HEK293 (cell line): ENCODE results near the gene RIMS1.

Source experiments
- CTCF ChIA-PET: fragments of 350-600 bp; formaldehyde crosslinking; extraction: SDS; loops from one replicate; lab custom pipeline; 2021; ENCODE audit warnings: antibody characterized with exemption; lab: Yijun Ruan, JAX
- POLR2A ChIA-PET: fragments of 300-600 bp; formaldehyde crosslinking; extraction: SDS; loops from one replicate; lab custom pipeline; 2020; ENCODE audit warnings: antibody characterized with exemption, inconsistent platforms; lab: Yijun Ruan, JAX
- H3K27ac ChIP-seq: fragments of 200-500 bp; sonication (Bioruptor generic); 2 replicates; pipeline ENCODE4 v1.5.1; 2014; ENCODE audit warnings: low read depth, low read length, control low read depth, inconsistent platforms; ENCODE audit errors: extremely low read depth
- H3K36me3 ChIP-seq, 2 experiments: fragments of 200-500 bp in 1 of 2; sonication (Bioruptor generic) in 1 of 2; 1 replicate in 1 of 2; 2 replicates in 1 of 2; pipeline ENCODE4 v1.5.1; 2014 to 2017; ENCODE audit warnings: inconsistent platforms in 2 of 2, low read length in 2 of 2; ENCODE audit not compliant: control insufficient read depth in 2 of 2, insufficient read depth in 1 of 2
- H3K4me1 ChIP-seq: fragments of 200-500 bp; sonication (Bioruptor generic); 2 replicates; pipeline ENCODE4 v1.5.1; 2014; ENCODE audit warnings: mild to moderate bottlenecking, low read length, inconsistent platforms; ENCODE audit not compliant: control insufficient read depth, insufficient read depth
- H3K4me3 ChIP-seq: 2 replicates; pipeline ENCODE4 v1.5.1; 2011; ENCODE audit warnings: low read depth, mild to moderate bottlenecking, control low read depth, low read length, moderate library complexity
- H3K9me3 ChIP-seq: fragments of 200-500 bp; sonication (Bioruptor generic); 2 replicates; pipeline ENCODE4 v1.5.1; 2014; ENCODE audit warnings: low read depth, low read length, inconsistent platforms; ENCODE audit not compliant: control insufficient read depth, insufficient read depth
- EGR2 ChIP-seq: fragments of 450-650 bp; formaldehyde crosslinking; IDR thresholded peaks from 2 replicates; pipeline ENCODE4 v1.5.1; 2016; ENCODE audit warnings: low read depth, missing biosample characterization, missing genetic modification characterization
- KLF1 ChIP-seq: fragments of 450-650 bp; formaldehyde crosslinking; IDR thresholded peaks from 2 replicates; pipeline ENCODE4 v1.5.1; 2016; ENCODE audit warnings: missing biosample characterization, missing genetic modification characterization
- KLF10 ChIP-seq: fragments of 450-650 bp; IDR thresholded peaks from 2 replicates; pipeline ENCODE4 v1.5.1; 2018; ENCODE audit warnings: missing biosample characterization, mild to moderate bottlenecking, missing genetic modification characterization
- KLF8 ChIP-seq: fragments of 450-650 bp; formaldehyde crosslinking; IDR thresholded peaks from 2 replicates; pipeline ENCODE4 v1.5.1; 2016; ENCODE audit warnings: missing biosample characterization, missing genetic modification characterization
- KLF9 ChIP-seq: fragments of 450-650 bp; formaldehyde crosslinking; IDR thresholded peaks from 2 replicates; pipeline ENCODE4 v1.5.1; 2016; ENCODE audit warnings: missing biosample characterization, missing genetic modification characterization, low read depth
- SALL2 ChIP-seq: fragments of 450-650 bp; formaldehyde crosslinking; IDR thresholded peaks from 2 replicates; pipeline ENCODE4 v1.5.0; 2017; ENCODE audit warnings: missing biosample characterization, mild to moderate bottlenecking, missing genetic modification characterization, borderline replicate concordance
- SETDB1 ChIP-seq: IDR thresholded peaks from one replicate; pipeline ENCODE4 v1.6.1; 2017; ENCODE audit warnings: mild to moderate bottlenecking, low read length, moderate library complexity, mixed read lengths; ENCODE audit not compliant: insufficient read length
- SP2 ChIP-seq: fragments of 450-650 bp; formaldehyde crosslinking; IDR thresholded peaks from 2 replicates; pipeline ENCODE4 v1.5.1; 2016; ENCODE audit warnings: missing biosample characterization, missing genetic modification characterization
- ZNF121 ChIP-seq: fragments of 450-650 bp; formaldehyde crosslinking; IDR thresholded peaks from 2 replicates; pipeline ENCODE4 v1.5.1; 2016; ENCODE audit warnings: missing biosample characterization, missing genetic modification characterization
- ZNF2 ChIP-seq: fragments of 450-650 bp; formaldehyde crosslinking; IDR thresholded peaks from 2 replicates; pipeline ENCODE4 v1.5.1; 2016; ENCODE audit warnings: missing biosample characterization, missing genetic modification characterization
- ZNF211 ChIP-seq: fragments of 450-650 bp; formaldehyde crosslinking; IDR thresholded peaks from 2 replicates; pipeline ENCODE4 v1.5.1; 2016; ENCODE audit warnings: low read depth, missing biosample characterization, missing genetic modification characterization
- ZNF335 ChIP-seq: fragments of 450-650 bp; formaldehyde crosslinking; conservative IDR thresholded peaks from 2 replicates; pipeline ENCODE4 v1.5.1; 2016; ENCODE audit warnings: missing biosample characterization, missing genetic modification characterization
- ZNF366 ChIP-seq: fragments of 450-650 bp; formaldehyde crosslinking; conservative IDR thresholded peaks from 2 replicates; pipeline ENCODE4 v1.5.1; 2016; ENCODE audit warnings: missing biosample characterization, missing genetic modification characterization
- ZNF394 ChIP-seq: fragments of 450-650 bp; formaldehyde crosslinking; IDR thresholded peaks from 2 replicates; pipeline ENCODE4 v1.5.1; 2016; ENCODE audit warnings: missing biosample characterization, missing genetic modification characterization, mild to moderate bottlenecking, moderate library complexity, borderline replicate concordance
- ZNF521 ChIP-seq: fragments of 450-650 bp; formaldehyde crosslinking; IDR thresholded peaks from 2 replicates; pipeline ENCODE4 v1.5.1; 2017; ENCODE audit warnings: missing biosample characterization, mild to moderate bottlenecking, missing genetic modification characterization
- ZNF777 ChIP-seq: fragments of 450-650 bp; formaldehyde crosslinking; IDR thresholded peaks from 2 replicates; pipeline ENCODE4 v1.5.1; 2017; ENCODE audit warnings: missing biosample characterization, missing genetic modification characterization, borderline replicate concordance
- TF ChIP-seq, protein P1 (sequence below): fragments of 450-650 bp; formaldehyde crosslinking; IDR thresholded peaks from 2 replicates; pipeline ENCODE4 v1.5.1; 2016; ENCODE audit warnings: missing biosample characterization, missing genetic modification characterization, borderline replicate concordance
- TF ChIP-seq, protein P2 (sequence below): sonication (generic); formaldehyde crosslinking; IDR thresholded peaks from 2 replicates; pipeline ENCODE4 v1.8.1; 2022; ENCODE audit warnings: mild to moderate bottlenecking, moderate library complexity, missing genetic modification reagents
- TF ChIP-seq, protein P3 (sequence below): fragments of 450-650 bp; formaldehyde crosslinking; IDR thresholded peaks from 2 replicates; pipeline ENCODE4 v1.5.1; 2016; ENCODE audit warnings: missing biosample characterization, missing genetic modification characterization
- TF ChIP-seq, protein P4 (sequence below): fragments of 450-650 bp; formaldehyde crosslinking; IDR thresholded peaks from 2 replicates; pipeline ENCODE4 v1.5.1; 2016; ENCODE audit warnings: missing biosample characterization, missing genetic modification characterization
- TF ChIP-seq, protein P5 (sequence below): fragments of 450-650 bp; formaldehyde crosslinking; IDR thresholded peaks from 2 replicates; pipeline ENCODE4 v1.5.1; 2016; ENCODE audit warnings: missing biosample characterization, missing genetic modification characterization
- TF ChIP-seq, protein P6 (sequence below): fragments of 450-650 bp; formaldehyde crosslinking; optimal IDR thresholded peaks from 2 replicates; pipeline ENCODE3; 2016; ENCODE audit warnings: missing biosample characterization, mild to moderate bottlenecking, missing genetic modification characterization

Gene RIMS1

DNA sequence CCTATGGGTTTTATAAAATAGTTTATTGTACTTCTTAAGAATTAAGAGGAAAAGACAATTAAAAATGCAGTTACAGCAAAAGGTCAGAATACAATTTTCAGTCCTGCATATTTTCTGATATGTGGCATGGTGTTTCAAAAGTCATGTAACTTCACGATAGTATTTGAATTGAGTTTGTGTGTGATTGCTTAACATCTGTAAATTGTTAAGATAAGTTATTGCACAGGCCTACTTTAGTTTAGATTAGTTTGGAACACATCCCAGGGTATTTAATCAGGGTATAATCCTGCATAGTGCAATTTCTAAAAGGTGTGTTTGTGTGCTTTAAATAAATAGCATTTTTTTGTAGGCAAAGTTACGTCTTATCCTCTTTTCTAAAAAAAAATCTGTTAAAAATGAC is 289.6 kb downstream of the RIMS1 start (continued):
- TF ChIP-seq, protein P1, sequence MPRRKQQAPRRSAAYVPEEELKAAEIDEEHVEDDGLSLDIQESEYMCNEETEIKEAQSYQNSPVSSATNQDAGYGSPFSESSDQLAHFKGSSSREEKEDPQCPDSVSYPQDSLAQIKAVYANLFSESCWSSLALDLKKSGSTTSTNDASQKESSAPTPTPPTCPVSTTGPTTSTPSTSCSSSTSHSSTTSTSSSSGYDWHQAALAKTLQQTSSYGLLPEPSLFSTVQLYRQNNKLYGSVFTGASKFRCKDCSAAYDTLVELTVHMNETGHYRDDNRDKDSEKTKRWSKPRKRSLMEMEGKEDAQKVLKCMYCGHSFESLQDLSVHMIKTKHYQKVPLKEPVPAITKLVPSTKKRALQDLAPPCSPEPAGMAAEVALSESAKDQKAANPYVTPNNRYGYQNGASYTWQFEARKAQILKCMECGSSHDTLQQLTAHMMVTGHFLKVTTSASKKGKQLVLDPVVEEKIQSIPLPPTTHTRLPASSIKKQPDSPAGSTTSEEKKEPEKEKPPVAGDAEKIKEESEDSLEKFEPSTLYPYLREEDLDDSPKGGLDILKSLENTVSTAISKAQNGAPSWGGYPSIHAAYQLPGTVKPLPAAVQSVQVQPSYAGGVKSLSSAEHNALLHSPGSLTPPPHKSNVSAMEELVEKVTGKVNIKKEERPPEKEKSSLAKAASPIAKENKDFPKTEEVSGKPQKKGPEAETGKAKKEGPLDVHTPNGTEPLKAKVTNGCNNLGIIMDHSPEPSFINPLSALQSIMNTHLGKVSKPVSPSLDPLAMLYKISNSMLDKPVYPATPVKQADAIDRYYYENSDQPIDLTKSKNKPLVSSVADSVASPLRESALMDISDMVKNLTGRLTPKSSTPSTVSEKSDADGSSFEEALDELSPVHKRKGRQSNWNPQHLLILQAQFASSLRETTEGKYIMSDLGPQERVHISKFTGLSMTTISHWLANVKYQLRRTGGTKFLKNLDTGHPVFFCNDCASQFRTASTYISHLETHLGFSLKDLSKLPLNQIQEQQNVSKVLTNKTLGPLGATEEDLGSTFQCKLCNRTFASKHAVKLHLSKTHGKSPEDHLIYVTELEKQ (tag by site-specific recombination): no peak
- TF ChIP-seq KLF10: no peak

DNA sequence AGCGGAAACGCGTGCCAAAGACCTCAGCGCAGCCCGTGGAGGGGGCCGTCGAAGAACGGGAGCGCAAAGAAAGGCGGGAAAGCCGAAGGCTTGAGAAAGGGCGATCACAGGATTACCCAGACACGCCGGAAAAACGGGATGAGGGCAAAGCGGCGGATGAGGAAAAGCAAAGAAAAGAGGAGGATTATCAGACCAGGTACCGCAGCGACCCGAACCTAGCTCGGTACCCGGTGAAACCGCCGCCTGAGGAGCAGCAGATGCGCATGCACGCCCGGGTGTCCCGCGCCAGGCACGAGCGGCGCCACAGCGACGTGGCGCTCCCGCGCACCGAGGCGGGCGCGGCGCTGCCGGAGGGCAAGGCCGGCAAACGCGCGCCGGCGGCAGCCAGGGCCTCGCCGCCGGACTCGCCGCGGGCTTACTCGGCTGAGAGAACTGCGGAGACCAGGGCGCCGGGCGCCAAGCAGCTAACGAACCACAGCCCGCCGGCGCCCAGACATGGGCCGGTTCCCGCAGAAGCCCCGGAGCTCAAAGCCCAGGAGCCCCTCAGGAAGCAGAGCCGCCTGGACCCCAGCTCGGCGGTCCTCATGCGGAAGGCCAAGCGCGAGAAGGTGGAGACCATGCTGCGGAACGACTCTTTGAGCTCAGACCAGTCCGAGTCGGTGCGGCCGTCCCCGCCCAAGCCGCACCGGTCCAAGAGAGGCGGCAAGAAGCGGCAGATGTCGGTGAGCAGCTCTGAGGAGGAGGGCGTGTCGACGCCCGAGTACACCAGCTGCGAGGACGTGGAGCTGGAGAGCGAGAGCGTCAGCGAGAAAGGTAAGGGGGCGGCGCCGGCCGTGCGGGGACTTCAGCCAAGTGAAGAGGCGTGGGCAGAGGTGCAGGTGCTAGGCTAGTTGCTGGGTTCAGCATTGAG is 296.2 kb downstream of the RIMS1 start:
- H3K27ac ChIP-seq: no peak overlapping the region; the same call in 1 of the 2 replicates
- H3K4me1 ChIP-seq: peaks cover 6% of the 10 kb centered on the region
- ChIA-PET CTCF (interaction anchor here (0.5 to 1.4 kb wide), 4 partner anchors 39 to 1094 kb away, joined by 3 read pairs; no protein-coding TSS in a partner anchor), POLR2A (no interaction called here)
- H3K4me3 ChIP-seq: peak overlapping the region; percentile 48
- no peaks in the 10 kb centered on the region for H3K36me3 ChIP-seq
- no peaks in the 10 kb centered on the region for H3K9me3 ChIP-seq
- TF ChIP-seq EGR2 (tag by site-specific recombination) (peak; percentile 69), KLF8 (tag by site-specific recombination) (peak; percentile 32; the same call in 1 of the 2 replicates), SP2 (tag by site-specific recombination) (peak; percentile 60), KLF1 (tag by site-specific recombination) (peak; percentile 86), ZNF394 (tag by site-specific recombination) (peak; percentile 13; the same call in 1 of the 2 replicates), ZNF211 (no peak), ZNF777 (tag by site-specific recombination) (peak; percentile 40; the same call in 1 of the 2 replicates), ZNF121 (no peak), KLF9 (tag by site-specific recombination) (peak; percentile 89), SALL2 (tag by site-specific recombination) (no peak), ZNF366 (peak; percentile 51), ZNF2 (tag by site-specific recombination) (0 out of 2 replicates have a peak, but pooled peaks have one; percentile 35), ZNF521 (tag by site-specific recombination) (no peak), SETDB1 (peak; percentile 16), ZNF335 (tag by site-specific recombination) (peak; percentile 93)
- TF ChIP-seq, protein P2, sequence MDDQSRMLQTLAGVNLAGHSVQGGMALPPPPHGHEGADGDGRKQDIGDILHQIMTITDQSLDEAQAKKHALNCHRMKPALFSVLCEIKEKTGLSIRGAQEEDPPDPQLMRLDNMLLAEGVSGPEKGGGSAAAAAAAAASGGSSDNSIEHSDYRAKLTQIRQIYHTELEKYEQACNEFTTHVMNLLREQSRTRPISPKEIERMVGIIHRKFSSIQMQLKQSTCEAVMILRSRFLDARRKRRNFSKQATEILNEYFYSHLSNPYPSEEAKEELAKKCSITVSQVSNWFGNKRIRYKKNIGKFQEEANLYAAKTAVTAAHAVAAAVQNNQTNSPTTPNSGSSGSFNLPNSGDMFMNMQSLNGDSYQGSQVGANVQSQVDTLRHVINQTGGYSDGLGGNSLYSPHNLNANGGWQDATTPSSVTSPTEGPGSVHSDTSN (CRISPR knock-in tag): peak; percentile 83
- TF ChIP-seq, protein P3, sequence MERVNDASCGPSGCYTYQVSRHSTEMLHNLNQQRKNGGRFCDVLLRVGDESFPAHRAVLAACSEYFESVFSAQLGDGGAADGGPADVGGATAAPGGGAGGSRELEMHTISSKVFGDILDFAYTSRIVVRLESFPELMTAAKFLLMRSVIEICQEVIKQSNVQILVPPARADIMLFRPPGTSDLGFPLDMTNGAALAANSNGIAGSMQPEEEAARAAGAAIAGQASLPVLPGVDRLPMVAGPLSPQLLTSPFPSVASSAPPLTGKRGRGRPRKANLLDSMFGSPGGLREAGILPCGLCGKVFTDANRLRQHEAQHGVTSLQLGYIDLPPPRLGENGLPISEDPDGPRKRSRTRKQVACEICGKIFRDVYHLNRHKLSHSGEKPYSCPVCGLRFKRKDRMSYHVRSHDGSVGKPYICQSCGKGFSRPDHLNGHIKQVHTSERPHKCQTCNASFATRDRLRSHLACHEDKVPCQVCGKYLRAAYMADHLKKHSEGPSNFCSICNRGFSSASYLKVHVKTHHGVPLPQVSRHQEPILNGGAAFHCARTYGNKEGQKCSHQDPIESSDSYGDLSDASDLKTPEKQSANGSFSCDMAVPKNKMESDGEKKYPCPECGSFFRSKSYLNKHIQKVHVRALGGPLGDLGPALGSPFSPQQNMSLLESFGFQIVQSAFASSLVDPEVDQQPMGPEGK (tag by site-specific recombination): peak; percentile 25; the same call in 1 of the 2 replicates
- TF ChIP-seq, protein P4, sequence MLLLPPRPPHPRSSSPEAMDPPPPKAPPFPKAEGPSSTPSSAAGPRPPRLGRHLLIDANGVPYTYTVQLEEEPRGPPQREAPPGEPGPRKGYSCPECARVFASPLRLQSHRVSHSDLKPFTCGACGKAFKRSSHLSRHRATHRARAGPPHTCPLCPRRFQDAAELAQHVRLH (tag by site-specific recombination): 0 out of 2 replicates have a peak, but pooled peaks have one; percentile 20
- TF ChIP-seq, protein P5, sequence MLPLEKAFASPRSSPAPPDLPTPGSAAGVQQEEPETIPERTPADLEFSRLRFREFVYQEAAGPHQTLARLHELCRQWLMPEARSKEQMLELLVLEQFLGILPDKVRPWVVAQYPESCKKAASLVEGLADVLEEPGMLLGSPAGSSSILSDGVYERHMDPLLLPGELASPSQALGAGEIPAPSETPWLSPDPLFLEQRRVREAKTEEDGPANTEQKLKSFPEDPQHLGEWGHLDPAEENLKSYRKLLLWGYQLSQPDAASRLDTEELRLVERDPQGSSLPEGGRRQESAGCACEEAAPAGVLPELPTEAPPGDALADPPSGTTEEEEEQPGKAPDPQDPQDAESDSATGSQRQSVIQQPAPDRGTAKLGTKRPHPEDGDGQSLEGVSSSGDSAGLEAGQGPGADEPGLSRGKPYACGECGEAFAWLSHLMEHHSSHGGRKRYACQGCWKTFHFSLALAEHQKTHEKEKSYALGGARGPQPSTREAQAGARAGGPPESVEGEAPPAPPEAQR (tag by site-specific recombination): no peak
- TF ChIP-seq, protein P6, sequence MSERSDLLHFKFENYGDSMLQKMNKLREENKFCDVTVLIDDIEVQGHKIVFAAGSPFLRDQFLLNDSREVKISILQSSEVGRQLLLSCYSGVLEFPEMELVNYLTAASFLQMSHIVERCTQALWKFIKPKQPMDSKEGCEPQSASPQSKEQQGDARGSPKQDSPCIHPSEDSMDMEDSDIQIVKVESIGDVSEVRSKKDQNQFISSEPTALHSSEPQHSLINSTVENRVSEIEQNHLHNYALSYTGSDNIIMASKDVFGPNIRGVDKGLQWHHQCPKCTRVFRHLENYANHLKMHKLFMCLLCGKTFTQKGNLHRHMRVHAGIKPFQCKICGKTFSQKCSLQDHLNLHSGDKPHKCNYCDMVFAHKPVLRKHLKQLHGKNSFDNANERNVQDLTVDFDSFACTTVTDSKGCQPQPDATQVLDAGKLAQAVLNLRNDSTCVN: peak; percentile 73
